Loucy (cell line): ENCODE measurements around the gene CCDC141.

Experiments
- H2AFZ ChIP-seq: fragments of 200-600 bp; sonication (generic); 2 replicates; pipeline ENCODE4 v1.6.0; 2016; ENCODE audit warnings: antibody characterized with exemption, mild to moderate bottlenecking, low read length, moderate library complexity
- H3F3A ChIP-seq: fragments of 200-600 bp; 2 replicates; pipeline ENCODE4 v1.6.0; 2016; ENCODE audit warnings: antibody characterized with exemption, low read depth, mild to moderate bottlenecking
- H3K27me3 ChIP-seq: fragments of 200-600 bp; sonication (generic); 2 replicates; pipeline ENCODE4 v1.6.1; 2014; ENCODE audit warnings: low read length, mild to moderate bottlenecking; ENCODE audit not compliant: insufficient read depth, poor library complexity, severe bottlenecking
- H3K36me3 ChIP-seq: fragments of 200-600 bp; sonication (generic); 2 replicates; pipeline ENCODE4 v1.6.1; 2016; ENCODE audit warnings: low read length; ENCODE audit not compliant: insufficient read depth
- H3K4me1 ChIP-seq: fragments of 200-600 bp; sonication (generic); 2 replicates; pipeline ENCODE4 v1.5.1; 2014; ENCODE audit warnings: low read length, mild to moderate bottlenecking; ENCODE audit not compliant: insufficient read depth, poor library complexity, severe bottlenecking
- H3K4me2 ChIP-seq: fragments of 200-600 bp; sonication (generic); 2 replicates; pipeline ENCODE4 v1.6.0; 2014; ENCODE audit warnings: antibody characterized with exemption, low read length, low read depth, mild to moderate bottlenecking; ENCODE audit not compliant: poor library complexity, severe bottlenecking
- H3K4me3 ChIP-seq: fragments of 200-600 bp; sonication (generic); 2 replicates; pipeline ENCODE4 v1.5.1; 2014; ENCODE audit warnings: low read length, mild to moderate bottlenecking, mixed read lengths; ENCODE audit not compliant: poor library complexity, severe bottlenecking
- H3K79me2 ChIP-seq: fragments of 200-600 bp; sonication (generic); 2 replicates; pipeline ENCODE4 v1.6.1; 2014; ENCODE audit warnings: low read length; ENCODE audit not compliant: insufficient read depth
- H3K9ac ChIP-seq: fragments of 200-600 bp; sonication (generic); 2 replicates; pipeline ENCODE4 v1.6.0; 2014; ENCODE audit warnings: mild to moderate bottlenecking, low read depth, low read length, moderate library complexity; ENCODE audit not compliant: poor library complexity, severe bottlenecking
- H3K9me2 ChIP-seq: fragments of 200-600 bp; sonication (generic); replicated peaks from 2 replicates; pipeline ENCODE4 v1.6.1; 2016; ENCODE audit warnings: low read depth, low read length, mixed read lengths
- H3K9me3 ChIP-seq: fragments of 200-600 bp; sonication (generic); 2 replicates; pipeline ENCODE4 v1.6.1; 2014; ENCODE audit warnings: mild to moderate bottlenecking, antibody characterized with exemption, low read length, low read depth; ENCODE audit not compliant: insufficient read depth
- H4K20me1 ChIP-seq: fragments of 200-600 bp; sonication (generic); 2 replicates; pipeline ENCODE4 v1.6.0; 2014; ENCODE audit warnings: antibody characterized with exemption, low read length, mild to moderate bottlenecking; ENCODE audit not compliant: insufficient read depth, poor library complexity, severe bottlenecking
- CTCF ChIP-seq: fragments of 200-600 bp; sonication (generic); conservative IDR thresholded peaks from 2 replicates; pipeline ENCODE4 v1.5.1; 2014; ENCODE audit warnings: mild to moderate bottlenecking, antibody characterized with exemption, low read length
- EZH2phosphoT487 ChIP-seq: fragments of 200-600 bp; IDR thresholded peaks from 2 replicates; pipeline ENCODE4 v1.6.1; 2018; ENCODE audit warnings: antibody characterized with exemption, mild to moderate bottlenecking, moderate library complexity, borderline replicate concordance

CCDC141 gene

GRCh38 chr2:178946494-178946893, 103.4 kb downstream of the CCDC141 start:
- Histone ChIP-seq H2AFZ (no peak overlapping the region), H3K4me3 (no peak overlapping the region), H3K9me2 (no peaks in the 10 kb centered on the region), H3K9ac (no peak overlapping the region), H3K4me1 (no peaks in the 10 kb centered on the region), H3K79me2 (no peaks in the 10 kb centered on the region), H3K27me3 (no peaks in the 10 kb centered on the region), H3K4me2 (no peak overlapping the region), H4K20me1 (no peaks in the 10 kb centered on the region), H3K9me3 (no peaks in the 10 kb centered on the region), H3F3A (no peaks in the 10 kb centered on the region), H3K36me3 (no peaks in the 10 kb centered on the region)
- TF ChIP-seq CTCF (no peak), EZH2phosphoT487 (no peak)

- Histone ChIP-seq H3K4me1 (no peaks in the 10 kb centered on the region), H3K9me2 (no peaks in the 10 kb centered on the region), H2AFZ (no peak overlapping the region), H3K4me3 (no peak overlapping the region), H4K20me1 (no peaks in the 10 kb centered on the region), H3K36me3 (no peaks in the 10 kb centered on the region), H3K4me2 (no peak overlapping the region), H3K9me3 (no peaks in the 10 kb centered on the region), H3K9ac (no peak overlapping the region), H3F3A (no peaks in the 10 kb centered on the region), H3K79me2 (no peaks in the 10 kb centered on the region), H3K27me3 (no peaks in the 10 kb centered on the region)
- TF ChIP-seq CTCF = no peak
- TF ChIP-seq EZH2phosphoT487 = no peak
These were observed 106.2 kb downstream of the CCDC141 start for GRCh38 chr2:178943745-178944144.

GRCh38 chr2:178934571-178934970, 115.4 kb downstream of the CCDC141 start:
- Histone ChIP-seq H4K20me1 (no peaks in the 10 kb centered on the region), H2AFZ (no peak overlapping the region), H3K4me3 (no peak overlapping the region), H3K79me2 (no peaks in the 10 kb centered on the region), H3K9ac (no peak overlapping the region), H3K9me3 (no peaks in the 10 kb centered on the region; the same call in 1 of the 2 replicates), H3K27me3 (no peaks in the 10 kb centered on the region), H3K4me1 (no peaks in the 10 kb centered on the region), H3K36me3 (no peaks in the 10 kb centered on the region), H3F3A (no peaks in the 10 kb centered on the region), H3K9me2 (no peaks in the 10 kb centered on the region), H3K4me2 (no peak overlapping the region)
- TF ChIP-seq CTCF (no peak), EZH2phosphoT487 (no peak)
